ENCODE data around the gene ATP2C2.
"Not testable (repeated sequence)": the region's sequence is repeated elsewhere in the genome, so short reads cannot be mapped to it uniquely, and the experiment has no call there.

ATP2C2 gene

GRCh38 chr16:84449156-84450140, 81.1 kb downstream of the ATP2C2 start:
- no peak for DNase-seq (ENCODE audit: low read depth, low spot score)

DNA sequence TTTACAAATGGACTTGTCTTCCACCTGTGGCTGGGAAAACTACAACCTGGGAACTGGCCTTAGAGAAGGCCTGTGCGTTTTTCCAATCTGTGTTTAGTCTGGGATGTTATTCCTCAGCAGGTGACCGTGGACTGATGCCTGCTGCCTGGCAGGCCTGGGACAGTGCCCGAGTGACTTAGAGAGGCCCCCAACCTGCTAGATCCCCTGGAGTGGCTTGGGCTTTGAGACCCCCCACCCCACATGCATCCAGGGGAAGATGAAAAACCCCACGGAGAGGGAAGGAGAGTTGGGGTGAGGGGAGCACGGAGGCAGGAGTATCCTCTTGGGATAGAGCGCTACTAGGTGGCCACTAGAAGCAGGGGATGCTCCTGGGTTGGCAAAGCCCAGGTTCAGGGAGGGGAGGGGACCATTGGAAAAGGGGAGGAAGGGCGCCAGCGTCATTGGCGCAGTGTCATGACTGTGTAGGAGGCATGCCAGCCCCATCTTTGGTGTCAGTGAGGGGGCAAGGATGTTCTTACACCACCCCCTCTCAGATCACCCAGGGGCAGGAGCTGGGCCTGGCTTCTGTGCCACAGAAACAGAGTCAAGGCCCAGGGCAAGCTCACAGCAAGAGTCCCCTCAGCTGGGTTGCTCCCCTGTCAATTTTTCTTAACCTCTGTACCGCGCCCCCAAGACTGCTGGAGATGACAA, 82.0 kb downstream of the ATP2C2 start:
- DNase-seq (ENCODE audit: low read depth, low spot score) = no peak

DNA sequence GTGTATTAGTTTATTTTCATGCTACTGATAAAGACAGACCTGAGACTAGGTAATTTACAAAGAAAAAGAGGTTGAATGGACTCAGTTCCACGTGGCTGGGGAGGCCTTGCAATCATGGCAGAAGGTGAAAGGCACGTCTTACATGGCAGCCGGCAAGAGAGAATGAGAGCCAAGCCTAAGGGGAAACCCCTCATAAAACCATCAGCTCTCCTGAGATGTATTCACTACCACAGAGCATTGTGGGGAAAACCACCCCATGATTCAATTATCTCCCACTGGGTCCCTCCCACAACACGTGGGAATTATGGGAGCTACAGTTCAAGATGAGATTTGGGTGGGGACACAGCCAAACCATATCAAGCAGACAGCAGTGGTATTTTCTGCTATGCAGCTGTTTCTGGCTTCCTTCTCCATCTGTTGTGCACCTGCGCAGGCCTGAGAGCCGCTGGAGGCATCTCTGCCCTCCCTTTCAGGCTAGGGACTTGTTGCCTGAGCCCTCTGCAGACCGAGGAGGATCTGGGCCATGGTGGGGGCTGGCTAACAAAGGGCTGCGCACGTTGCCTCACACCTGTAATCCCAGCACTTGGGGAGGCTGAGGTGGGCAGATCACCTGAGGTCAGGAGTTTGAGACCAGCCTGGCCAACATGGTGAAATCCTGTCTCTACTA, 82.8 kb downstream of the ATP2C2 start:
- DNase-seq (ENCODE audit: low read depth, low spot score) = not testable (repeated sequence)

DNA sequence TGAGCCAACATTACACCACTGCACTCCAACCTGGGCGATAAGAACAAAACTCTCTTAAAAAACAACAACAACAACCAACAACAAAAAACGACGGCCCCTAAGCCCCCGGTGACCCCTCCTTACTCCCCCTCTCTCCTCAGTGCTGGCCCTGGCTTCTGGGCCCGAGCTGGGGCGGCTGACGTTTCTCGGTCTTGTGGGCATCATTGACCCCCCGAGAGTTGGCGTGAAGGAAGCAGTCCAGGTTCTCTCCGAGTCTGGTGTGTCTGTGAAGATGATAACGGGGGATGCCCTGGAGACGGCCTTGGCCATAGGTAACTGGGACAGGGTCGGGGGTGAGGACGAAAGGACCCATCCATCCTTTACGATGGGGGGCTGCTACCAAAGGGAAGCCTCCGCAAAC, 83.4 kb downstream of the ATP2C2 start:
- no peak for DNase-seq (ENCODE audit: low read depth, low spot score)

DNA sequence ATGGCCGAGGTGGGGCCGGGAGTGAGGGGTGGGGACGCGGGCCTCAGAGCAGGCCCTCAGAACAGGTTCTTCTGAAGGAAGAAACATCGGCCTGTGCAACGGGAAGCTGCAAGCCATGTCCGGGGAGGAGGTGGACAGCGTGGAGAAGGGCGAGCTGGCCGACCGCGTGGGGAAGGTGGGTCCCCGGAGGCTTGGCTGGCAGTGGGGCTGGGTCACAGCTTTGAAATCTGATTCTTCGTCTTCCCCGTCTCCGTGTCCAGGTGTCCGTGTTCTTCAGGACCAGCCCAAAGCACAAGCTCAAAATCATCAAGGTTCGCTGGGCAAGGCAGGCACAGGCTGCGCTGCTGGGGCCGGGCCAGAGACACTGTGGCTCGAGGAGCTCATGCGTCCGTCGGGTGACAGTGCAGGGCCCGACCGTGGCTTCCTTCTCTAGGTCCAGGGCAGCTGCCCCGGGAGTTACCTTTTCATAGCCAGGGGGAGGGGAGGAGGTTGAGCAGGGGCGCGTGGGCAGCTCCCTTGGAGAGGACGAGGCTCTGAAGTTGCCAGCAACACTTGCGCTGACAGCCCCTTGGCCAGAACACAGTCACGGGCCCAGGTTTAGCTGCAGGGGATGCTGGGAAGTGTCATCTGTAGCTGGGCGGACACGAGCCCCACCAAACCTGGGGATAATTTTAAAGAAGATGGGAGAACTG, 84.9 kb downstream of the ATP2C2 start:
- DNase-seq (ENCODE audit: low read depth, low spot score) = no peak

DNA sequence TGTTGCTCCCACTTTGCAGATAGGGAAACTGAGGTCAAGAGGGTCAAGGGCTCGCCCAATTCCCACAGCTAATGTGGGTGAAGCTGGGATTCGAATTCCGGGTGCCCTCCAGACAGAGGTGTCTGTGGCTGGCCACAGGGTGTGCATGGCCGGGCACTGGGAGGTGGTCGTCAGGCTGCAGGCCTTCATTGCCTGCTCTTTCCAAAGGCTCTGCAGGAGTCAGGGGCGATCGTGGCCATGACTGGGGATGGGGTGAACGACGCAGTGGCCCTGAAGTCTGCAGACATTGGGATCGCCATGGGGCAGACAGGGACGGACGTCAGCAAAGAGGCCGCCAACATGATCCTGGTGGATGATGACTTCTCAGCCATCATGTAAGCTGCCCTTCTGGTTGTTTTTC, 86.3 kb downstream of the ATP2C2 start:
- no peak for DNase-seq (ENCODE audit: low read depth, low spot score)

GRCh38 chr16:84455031-84455430, 86.7 kb downstream of the ATP2C2 start:
- DNase-seq (ENCODE audit: low read depth, low spot score) = no peak

- no peak for DNase-seq (ENCODE audit: low read depth, low spot score)
Observed at GRCh38 chr16:84458606-84459532, 90.5 kb downstream of the ATP2C2 start.

DNA sequence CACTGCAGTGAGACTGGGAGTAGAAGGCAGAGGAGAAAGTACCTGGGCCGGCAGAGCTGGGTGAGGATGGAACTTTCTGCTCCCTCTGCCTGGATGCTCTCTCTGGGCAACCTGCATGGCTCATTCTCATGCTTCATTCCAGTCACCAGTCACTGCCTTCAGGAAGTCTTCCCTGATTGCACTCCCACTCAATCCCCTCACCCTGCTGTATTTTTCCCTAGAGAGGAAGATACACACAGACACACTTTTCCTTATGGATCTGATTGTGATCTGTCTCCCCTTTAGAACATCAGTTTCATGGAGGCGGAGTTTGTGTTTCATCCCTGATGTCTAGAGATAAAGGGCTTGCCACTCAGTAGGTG, 91.2 kb downstream of the ATP2C2 start:
- no peak for DNase-seq (ENCODE audit: low read depth, low spot score)

DNA sequence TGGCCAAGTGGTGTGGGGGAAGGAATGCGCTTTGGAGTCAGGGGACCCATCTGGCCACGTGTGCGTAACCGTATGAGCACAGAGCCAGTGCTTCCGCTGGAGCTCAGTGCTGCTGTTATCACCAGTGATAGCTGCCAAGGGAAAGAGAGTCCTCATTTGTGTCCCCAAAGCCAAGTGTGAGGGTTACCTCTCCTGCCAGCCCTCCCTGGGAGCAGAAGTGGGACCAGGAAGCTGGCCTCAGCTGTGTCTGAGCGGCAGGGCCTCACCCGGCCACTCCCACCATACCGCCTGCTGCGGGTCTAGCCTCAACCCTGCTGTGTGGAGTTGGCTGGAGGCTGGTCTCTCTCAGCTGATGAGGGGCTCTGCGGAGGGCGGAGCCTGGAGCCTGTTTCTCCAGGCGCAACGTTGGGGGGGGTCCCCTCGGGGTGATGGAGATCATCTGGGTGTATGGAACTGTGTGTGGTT, 91.6 kb downstream of the ATP2C2 start:
- DNase-seq (ENCODE audit: low read depth, low spot score) = no peak

DNA sequence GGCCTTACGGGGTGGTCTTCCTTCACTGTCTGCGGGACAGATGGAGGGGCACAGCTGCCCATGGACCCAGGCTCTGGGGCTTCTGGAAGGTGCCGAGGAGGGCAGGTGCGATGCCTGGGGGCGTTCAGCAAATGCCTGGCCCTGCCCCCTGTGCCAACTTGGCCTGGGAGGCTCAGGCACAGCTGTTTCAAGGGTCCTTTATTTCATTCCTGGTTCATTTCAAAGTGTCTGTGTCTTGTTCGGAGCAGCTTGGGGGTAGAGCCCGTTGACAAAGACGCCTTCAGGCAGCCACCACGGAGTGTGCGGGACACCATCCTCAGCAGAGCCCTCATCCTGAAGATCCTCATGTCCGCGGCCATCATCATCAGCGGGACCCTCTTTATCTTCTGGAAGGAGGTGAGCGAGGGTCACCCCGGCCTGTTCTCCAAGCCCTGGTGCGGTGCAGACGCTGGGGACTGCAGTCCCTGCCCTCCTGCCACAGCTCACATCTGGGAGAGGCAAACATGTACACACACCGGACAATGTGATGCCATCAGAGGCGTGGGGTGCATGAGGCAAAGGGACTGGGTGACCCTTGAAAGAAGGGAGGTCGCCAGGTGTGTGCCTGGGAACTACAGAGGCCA, 92.2 kb downstream of the ATP2C2 start:
- no peak for DNase-seq (ENCODE audit: low read depth, low spot score)

GRCh38 chr16:84461029-84461412, 92.7 kb downstream of the ATP2C2 start:
- no peak for DNase-seq (ENCODE audit: low read depth, low spot score)

GRCh38 chr16:84461413-84462295, 93.3 kb downstream of the ATP2C2 start:
- no peak for DNase-seq (ENCODE audit: low read depth, low spot score)

- no peak for DNase-seq (ENCODE audit: low read depth, low spot score)
Observed at GRCh38 chr16:84462296-84463210, 94.2 kb downstream of the ATP2C2 start.

GRCh38 chr16:84463221-84463620, 94.9 kb downstream of the ATP2C2 start:
- DNase-seq (ENCODE audit: low read depth, low spot score) = no peak

GRCh38 chr16:84464116-84464515, 95.8 kb downstream of the ATP2C2 start:
- no peak for DNase-seq (ENCODE audit: low read depth, low spot score)

DNA sequence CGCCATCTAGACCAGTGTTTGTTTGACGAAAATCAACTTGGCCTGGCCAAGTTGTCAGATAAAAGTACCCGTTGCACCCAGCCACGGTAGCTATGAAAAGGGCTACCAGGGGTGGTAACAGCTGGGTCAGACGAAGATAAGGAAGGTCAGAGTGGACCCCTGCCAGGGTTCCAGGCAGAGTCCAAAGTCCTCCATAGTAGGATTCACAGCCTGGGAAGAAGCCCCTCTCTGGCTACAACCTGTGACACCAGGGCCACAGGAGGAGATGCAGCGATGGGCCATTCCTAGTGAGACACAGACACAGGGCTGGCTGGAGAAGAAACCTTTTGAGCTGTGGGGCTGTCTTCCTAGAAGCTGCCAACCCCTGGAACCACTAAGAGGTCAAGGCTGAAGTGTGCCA, 96.8 kb downstream of the ATP2C2 start:
- DNase-seq (ENCODE audit: low read depth, low spot score) = no peak

DNA sequence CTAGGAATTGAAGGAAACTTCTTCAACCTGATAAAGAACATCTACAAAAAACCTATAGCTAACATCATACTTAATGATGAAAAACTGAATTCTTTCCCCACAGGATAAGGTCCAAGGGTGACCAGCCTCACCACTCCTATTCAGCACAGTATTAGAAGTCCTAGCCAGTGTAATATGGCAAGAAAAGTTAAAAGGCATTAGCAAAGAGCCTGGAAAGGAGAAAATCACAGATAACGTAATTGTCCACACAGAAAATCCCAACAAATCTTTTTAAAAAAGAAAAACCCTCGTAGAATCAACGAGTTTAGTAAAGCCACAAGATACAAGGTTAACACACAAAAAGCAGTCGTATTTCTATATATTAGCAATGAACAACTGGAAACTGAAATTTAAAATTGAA, 98.4 kb downstream of the ATP2C2 start:
- DNase-seq (ENCODE audit: low read depth, low spot score) = no peak
